Activated CD4-positive, alpha-beta T cell treated with anti-CD3 and anti-CD28 coated beads, Interleukin-2, amount 50 U/mL, for 4 hours (primary cell): ENCODE measurements around the gene STX16.

Experiments used
- DNase-seq, 2 experiments: peaks; one replicate each; pipeline ENCODE4 v3.0.0-alpha.2; 2020

STX16 gene

DNA sequence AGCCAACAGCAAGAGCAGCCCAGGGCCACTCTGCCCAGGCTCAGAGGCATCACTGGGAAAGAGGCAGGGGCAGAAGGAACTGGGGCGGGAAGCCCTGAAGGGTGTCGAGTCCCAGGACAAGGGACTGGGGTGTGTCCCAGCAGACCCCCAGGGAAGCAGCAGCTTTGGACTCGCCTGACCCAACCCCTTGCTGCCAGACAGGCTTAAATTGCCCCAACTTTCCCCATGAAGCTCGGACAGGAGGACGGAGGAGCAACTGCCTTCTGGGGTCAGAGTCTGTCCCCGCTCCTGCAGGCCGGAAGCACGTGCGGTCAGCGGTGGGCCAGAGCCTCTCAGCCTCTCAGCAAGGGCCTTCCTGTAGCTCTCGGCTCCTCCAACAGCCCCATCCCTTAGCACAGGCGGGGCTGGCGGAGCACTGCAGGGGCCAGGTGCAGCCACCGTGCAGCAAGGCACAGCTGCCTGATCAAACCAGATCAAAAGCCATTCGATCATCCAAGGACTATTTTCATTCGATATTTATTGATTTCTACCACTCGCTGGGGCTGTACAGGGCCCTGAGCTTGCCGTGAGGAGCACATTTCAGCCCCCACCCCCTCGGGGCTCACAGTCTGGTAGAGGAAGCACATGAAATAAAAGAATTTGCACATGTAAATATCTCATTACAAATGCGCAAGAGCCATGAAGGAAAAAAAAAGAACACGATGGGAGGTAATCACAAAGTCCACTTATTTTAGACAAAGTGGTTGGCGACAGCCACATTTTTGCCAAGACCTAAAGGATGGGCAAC lies 31.8 kb upstream of the STX16 start:
- no peak for DNase-seq

- no peak for DNase-seq
These were observed 31.1 kb upstream of the STX16 start for GRCh38 chr20:58619864-58620431.

- DNase-seq, result no peak
These were observed 29.1 kb upstream of the STX16 start for GRCh38 chr20:58621906-58622548.

DNA sequence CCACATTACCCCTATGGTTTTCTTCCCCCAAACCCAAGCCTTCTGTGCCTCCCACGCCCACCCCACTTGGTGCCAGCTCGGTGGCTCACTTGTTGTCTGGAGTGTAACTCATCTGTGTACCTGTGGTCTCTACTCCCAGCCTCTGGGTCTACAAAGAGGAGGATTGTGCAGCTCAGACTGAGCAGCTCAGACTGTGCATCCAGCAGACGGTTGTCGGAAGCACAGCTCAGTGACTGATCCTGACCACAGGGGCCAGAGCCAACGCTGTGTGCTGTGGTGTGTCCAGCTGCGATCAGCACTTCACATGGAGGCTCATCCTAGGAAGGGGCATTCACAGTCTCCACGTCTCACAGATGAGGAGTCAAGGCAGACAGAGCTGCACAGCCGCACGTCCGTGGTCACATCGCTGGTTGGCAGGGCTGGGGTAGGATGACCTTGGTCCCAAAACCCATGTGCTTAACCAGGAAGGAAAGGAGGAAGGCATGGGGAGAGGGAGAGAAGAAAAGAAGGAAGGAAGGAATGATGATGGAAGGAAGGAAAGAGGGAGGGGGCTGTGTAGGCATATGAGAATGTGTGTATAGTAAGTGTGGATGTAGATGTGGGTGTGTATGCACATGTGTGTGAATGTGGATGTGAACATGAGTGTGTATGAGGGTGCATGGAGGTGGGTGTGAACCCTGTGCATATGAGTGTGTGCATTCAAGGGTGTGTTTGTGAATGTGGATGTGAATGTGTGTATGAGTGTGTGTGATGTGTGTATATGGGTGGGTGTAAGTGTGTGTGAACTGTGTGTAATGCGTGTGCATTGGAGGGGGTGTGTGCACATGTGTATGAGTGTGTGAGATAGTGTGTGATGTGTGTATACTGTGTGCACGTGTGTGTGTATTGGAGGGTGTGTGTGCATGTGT lies 28.2 kb upstream of the STX16 start:
- DNase-seq, result no peak

DNA sequence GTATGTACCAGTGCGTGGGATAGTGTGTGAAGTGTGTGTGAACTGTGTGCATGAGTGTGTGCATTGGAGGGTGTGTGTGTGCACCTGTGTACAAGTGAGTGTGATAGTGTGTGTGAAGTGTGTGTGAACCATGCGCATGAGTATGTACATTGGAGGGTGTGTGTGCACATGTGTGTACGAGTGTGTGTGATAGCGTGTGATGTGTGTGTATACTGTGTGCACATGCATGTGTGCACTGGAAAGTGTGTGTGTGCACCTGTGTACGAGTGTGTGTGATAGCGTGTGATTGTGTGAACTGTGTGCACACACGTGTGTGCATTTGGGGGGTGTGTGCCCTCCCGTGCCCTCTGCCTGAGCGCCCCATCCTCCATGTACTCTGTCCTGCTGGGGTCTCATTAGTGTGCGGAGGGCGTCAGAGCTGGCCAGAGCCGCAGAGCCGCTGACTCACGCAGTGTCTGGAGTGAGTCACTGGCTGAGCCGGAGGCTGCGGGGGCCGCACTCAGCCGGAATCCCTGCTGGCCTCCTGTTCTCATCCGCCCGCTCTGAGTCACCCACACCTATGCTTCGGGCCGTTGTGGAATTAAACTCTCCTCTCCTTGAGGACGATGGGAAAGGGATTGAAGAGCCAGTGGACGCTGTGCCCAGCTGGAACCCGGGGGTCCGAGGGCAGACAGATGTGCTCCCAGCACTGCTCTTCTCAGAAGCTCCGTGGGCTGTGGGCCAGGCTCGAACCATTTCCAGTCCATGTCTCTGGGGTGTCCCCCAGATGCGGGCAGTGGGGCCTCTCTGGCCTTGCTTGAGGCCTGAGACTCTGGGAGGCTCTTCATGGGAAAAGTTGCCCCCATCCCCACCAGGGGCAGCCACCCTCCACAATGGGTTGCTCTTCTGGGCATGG lies 27.3 kb upstream of the STX16 start:
- no peak for DNase-seq

- DNase-seq, result no peak
These were observed 26.4 kb upstream of the STX16 start for GRCh38 chr20:58624687-58625086.

- DNase-seq, result no peak
These were observed 25.5 kb upstream of the STX16 start for GRCh38 chr20:58625585-58625984.

DNA sequence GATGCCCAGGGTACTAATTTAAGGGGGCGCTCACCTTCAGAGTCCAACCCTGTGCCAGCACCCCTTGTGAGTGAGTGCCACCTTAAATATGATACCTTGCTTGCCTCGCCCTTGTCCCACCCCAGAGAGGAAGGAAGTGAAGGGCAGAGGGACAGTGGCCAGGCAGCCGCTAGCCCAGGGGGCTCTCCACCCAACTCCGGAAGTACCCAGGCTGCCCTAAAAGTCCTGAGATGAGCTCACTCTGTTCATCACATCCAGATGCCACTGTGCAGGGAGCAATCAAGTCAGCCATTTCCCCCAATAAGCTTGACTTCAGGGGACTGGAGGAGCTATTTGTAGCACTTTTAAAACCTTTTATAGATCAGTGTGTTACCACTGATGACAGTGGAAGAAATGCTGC lies 25.0 kb upstream of the STX16 start:
- DNase-seq, result no peak

- DNase-seq, result peak; percentile 14 to 28
These were observed 23.6 kb upstream of the STX16 start for GRCh38 chr20:58627212-58628072.

DNA sequence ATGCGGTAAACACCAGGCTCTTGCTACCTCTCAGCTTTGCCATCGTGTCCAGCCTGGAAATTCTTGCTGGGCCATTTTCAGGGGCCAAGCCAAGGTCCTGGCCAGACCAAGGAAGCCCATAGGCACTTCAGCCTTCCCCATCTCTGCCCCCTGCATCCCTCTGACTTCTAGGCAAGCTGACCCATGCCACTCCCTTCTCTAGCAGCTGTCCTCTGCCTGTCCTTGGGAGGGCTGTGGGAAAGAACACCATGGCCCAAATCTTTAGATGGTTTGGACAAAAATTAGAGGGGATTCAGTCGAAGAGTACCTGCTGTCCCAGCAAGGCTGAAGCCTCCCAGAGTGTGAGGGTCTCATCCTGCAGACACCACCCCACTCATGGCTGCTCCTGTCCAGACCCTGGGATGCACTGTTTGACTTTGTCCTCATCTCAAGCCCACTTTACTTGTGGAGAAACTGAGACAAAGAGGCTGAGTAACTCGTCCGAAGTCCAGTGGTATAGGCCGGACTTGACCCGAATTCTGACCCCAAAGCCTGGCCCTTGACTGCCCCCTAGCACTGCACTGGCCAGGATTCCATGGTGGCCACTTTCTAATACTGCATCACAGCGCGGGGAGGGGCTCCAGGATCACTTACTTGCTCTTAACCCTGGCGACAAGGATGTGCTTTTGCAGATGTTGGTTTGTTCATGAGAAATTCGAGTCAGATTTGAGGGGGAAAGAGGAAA lies 22.4 kb upstream of the STX16 start:
- no peak for DNase-seq

GRCh38 chr20:58629215-58629580 lies 21.9 kb upstream of the STX16 start:
- no peak for DNase-seq

DNA sequence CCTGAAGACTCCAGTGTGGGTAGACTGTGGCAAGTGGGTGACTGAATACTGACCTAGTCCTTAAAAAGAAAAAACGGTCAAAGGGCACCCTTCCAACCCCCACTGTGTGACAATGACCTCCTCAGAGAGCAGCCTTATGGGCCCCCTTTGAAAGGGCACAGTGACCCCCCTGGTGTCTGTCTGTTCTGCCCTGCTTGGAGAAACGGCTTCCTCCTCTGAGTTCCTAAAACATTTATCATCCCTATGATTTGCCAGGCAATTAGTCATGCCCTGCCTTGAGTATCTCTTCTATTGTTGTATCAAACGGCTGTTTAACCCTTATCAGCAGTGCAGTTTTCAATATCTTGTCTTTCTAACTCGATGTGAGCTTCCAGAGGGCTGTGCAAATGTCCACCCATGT lies 21.0 kb upstream of the STX16 start:
- DNase-seq, result no peak

DNA sequence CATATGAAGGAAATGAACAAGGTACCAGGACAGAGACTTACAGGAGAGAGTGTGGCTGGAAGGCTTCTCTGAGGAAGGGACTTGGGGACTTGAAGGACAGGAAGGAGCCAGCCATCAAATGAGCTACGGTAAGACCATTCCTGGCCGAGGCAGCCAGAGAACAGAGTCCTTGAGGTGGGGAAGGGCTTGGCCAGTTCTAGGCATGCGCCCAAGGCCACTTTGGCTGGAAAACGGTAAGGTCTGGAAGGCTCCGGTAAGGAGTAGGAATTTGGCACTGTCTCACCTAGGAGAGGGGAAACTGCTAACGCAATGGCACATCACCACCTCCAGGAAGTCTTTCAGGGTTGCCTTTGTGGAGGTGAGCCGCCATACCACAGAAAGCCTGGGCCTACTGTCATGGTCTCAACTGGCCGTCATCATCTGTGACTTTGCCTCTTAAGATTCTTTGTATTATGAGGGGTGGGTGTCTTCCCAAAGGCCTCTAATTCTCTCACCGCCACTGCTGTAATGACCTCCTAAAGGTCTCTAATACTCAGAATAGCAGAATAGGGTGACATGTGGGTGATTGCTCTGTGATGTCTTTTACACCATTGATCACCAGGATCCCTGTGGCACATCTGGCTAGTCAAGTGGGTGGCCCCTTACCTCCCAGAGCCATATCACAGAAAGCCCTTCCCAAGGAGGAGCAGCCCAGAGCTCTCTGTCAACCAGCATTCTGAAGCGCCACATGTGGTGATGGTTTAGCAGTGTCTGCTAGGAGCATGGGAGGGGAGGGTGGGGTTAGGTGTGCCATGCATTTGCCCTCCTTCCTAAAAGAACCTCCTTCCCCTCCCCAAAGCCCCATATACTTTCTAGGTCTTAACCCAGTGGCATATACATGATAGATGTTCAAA lies 17.7 kb upstream of the STX16 start:
- no peak for DNase-seq

- no peak for DNase-seq
These were observed 17.0 kb upstream of the STX16 start for GRCh38 chr20:58634059-58634458.

DNA sequence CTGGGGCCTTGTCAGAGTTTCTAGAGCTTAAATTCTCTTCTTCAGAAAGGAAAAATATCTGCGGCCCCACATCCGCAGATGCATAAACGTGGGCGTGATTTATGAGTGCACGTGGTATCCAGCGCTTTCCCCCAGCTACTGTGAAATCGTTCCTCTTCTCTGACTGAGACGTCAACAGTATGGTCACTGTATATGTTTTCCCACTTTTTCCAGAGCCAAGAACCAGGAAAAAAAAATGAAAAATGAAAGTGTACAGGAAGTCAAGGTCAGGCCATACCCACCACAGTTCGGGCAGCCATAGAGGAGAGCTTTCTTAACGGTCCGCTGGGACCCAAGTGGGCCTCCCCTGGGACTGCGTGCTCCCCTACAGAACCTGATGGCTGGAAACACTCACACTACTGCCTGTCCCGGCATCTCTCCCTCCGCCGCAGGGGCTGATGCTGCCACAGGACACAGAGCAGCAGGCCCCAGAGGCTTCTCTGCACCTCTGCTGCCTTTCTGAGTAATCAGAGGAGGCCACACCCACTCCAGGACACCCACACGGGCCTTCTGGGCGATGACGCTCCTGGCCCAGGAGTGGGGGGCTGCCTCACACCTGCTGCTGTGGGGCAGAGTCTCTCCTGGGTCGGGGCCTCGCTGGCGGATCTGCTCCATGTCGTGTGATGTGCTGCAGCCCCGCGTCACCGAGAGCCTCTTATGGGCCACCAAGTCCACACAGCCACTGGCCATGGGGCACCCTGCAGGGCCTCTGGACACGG lies 16.4 kb upstream of the STX16 start:
- peak; percentile 54 to 58 for DNase-seq

DNA sequence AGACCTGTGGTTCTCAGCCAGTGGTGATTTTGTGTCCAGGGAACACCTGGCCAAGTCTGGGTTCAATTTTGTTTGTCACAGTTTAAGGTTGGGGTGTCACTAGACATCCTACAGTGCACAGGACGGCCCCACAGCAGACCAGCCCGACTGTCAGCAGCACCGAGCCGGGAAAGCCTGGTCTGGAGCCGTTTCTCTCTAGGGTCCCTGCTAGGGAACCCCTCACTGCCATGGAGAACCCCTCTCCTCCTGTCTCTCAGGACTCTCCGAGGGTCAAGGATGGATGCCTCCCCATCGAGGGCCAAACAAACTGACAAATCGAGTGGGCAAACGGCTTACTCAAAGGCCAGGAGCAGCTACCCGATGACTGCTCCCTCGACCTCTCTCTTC lies 15.8 kb upstream of the STX16 start:
- DNase-seq, result no peak

GRCh38 chr20:58636396-58636982 lies 14.6 kb upstream of the STX16 start:
- no peak for DNase-seq

- no peak for DNase-seq
These were observed 14.1 kb upstream of the STX16 start for GRCh38 chr20:58636983-58637421.
